ENCODE results near the gene ABHD6. TPM values are rescaled to one million over a fixed set of nuclear protein-coding genes. Genes with fewer than 3 reads are reported as not detected.
"Not testable (repeated sequence)": the region's sequence is repeated elsewhere in the genome, so short reads cannot be mapped to it uniquely, and the experiment has no call there.

The ABHD6 gene
- total RNA-seq, 6 donors from 2014 or later = 9.7 to 54.7 (median 16.9) TPM

DNA sequence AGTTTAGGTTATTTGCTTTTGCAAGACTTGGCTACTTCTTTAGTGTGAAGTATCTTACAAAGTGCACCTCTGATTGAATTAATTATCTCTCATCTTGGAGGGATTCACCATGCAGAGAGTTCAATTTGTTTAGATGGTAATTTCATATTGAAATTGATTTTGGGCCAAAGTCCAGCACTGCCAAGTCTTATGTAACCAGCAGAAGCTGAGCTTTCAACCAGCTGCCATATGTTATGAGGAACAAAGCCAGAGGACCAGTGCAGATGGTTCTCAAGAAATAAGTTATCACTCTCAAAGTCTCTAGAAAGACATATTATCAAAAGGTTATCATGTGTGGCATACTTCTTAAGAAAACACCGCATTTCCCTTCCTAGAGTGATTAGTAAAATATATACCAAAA is 29.0 kb downstream of the ABHD6 start:
- Histone ChIP-seq H3K9me3 (no peaks in the 10 kb centered on the region), H3K36me3 (peaks cover 0 to 15% (median 3%) of the 10 kb centered on the region in 4 donors), H3K4me1 (no peaks in the 10 kb centered on the region), H3K4me3 (no peak overlapping the region), H3K27ac (no peak overlapping the region), H3K27me3 (no peaks in the 10 kb centered on the region)
- DNase-seq (no peak), ATAC-seq (ENCODE audit: low FRiP score in 2 of 2) (no peak)
- no peak for TF ChIP-seq POLR2A (IDR thresholded peaks at IDR 0.05)
- no peak for TF ChIP-seq POLR2AphosphoS5 (IDR thresholded peaks at IDR 0.05)
- no peak for TF ChIP-seq EP300 (IDR thresholded peaks at IDR 0.05)
- no peak for TF ChIP-seq CTCF (IDR thresholded peaks at IDR 0.05)
- WGBS, 2 donors = 81 to 85% methylated on average over 1 of the region's 1 CpG

DNA sequence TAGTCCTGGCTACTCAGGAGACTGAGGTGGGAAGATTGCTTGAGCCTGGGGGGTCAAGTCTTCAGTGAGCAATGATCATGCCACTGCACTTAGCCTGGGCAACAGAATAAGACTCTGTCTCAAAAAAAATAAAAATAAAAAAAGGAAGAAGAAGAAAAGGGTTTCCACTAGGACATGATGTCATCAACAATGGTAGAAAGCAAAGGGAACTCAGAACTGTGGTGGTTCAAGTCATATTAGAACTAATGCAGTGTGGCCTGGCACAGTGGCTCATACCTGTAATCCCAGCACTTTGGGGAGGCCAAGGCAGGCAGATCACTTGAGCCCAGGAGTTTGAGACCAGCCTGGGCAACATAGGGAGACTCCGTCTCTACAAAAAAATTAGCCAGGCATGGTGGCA is 30.0 kb downstream of the ABHD6 start:
- peaks cover 0 to 15% (median 3%) of the 10 kb centered on the region in 4 donors for H3K36me3 ChIP-seq
- WGBS, 2 donors = 94 to 100% methylated on average over 1 of the region's 1 CpG

DNA sequence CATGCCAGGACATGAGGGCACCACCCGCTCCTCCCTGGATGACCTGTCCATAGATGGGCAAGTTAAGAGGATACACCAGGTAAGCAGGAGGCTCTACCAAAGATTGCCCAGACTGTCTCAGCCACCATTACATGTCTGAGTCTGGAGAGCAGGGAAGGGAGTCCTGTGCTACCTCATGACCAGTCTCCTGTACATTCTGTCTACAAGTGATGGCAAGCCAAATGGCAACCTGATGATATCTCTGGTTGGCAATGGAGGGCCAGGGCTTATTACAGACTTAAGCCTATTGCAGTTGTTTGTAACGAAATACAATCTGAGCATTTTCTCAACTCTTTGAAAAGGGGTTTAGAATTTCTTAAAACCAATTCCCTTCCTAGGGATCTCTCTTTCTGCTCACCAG is 31.8 kb downstream of the ABHD6 start:
- peaks cover 0 to 3% (median 1%) of the 10 kb centered on the region in 4 donors for H3K4me1 ChIP-seq
- H3K4me3 ChIP-seq = no peak overlapping the region
- peaks cover 0 to 21% (median 3%) of the 10 kb centered on the region in 4 donors for H3K36me3 ChIP-seq
- no peaks in the 10 kb centered on the region for H3K27me3 ChIP-seq
- DNase-seq = no peak
- 87 to 100% methylated on average over 2 of the region's 2 CpGs for WGBS, 2 donors
- ATAC-seq (ENCODE audit: low FRiP score in 2 of 2) = no peak
- TF ChIP-seq POLR2AphosphoS5 (IDR thresholded peaks at IDR 0.05) (no peak), POLR2A (IDR thresholded peaks at IDR 0.05) (no peak), CTCF (IDR thresholded peaks at IDR 0.05) (no peak), EP300 (IDR thresholded peaks at IDR 0.05) (no peak)
- no peak overlapping the region for H3K27ac ChIP-seq
- H3K9me3 ChIP-seq = no peaks in the 10 kb centered on the region

More for the DNA sequence above, 30.0 kb downstream of the ABHD6 start:
- H3K4me3 ChIP-seq; ATAC-seq (ENCODE audit: low FRiP score in 2 of 2); DNase-seq; H3K9me3 ChIP-seq; H3K4me1 ChIP-seq; H3K27me3 ChIP-seq; H3K27ac ChIP-seq: not testable (repeated sequence)

GRCh38 chr3:58270485-58270884 is 32.9 kb downstream of the ABHD6 start:
- ATAC-seq (ENCODE audit: low FRiP score in 2 of 2) = no peak
- peaks cover 0 to 31% (median 5%) of the 10 kb centered on the region in 4 donors for H3K36me3 ChIP-seq
- H3K4me1 ChIP-seq = peaks cover 0 to 3% (median 1%) of the 10 kb centered on the region in 4 donors
- H3K27ac ChIP-seq = no peak overlapping the region
- H3K27me3 ChIP-seq = no peaks in the 10 kb centered on the region
- no peak for DNase-seq
- H3K9me3 ChIP-seq = no peaks in the 10 kb centered on the region
- TF ChIP-seq POLR2A (IDR thresholded peaks at IDR 0.05) = no peak
- TF ChIP-seq CTCF (IDR thresholded peaks at IDR 0.05) = no peak
- TF ChIP-seq EP300 (IDR thresholded peaks at IDR 0.05) = no peak
- no peak for TF ChIP-seq POLR2AphosphoS5 (IDR thresholded peaks at IDR 0.05)
- 93 to 95% methylated on average over 2 of the region's 2 CpGs for WGBS, 2 donors
- H3K4me3 ChIP-seq = no peak overlapping the region

DNA sequence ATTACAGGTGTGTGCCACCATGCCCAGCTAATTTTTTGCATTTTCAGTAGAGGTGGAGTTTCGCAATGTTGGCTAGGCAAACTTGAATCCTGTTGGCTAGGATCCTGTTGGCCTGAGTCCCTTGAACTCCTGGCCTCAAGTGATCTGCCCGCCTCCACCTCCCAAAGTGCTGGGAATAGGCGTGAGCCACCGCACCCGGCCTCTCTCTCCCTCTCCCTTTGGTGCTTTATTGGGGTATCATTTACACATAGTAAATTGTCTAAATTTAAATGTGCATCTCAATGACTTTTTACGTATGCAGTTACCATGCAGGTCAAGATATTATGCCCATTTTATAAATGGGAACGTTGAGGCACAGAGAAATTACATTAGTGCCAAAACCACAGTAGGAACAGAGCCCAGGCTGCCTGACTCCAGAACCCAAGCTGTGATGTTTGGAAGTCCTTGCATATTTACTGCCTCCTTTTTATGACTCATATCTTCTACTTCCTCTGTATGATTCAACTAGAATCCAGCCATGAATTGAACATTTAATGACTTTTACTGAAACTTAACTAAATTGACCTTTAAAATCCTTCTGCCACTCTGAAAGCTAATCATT is 34.4 kb downstream of the ABHD6 start:
- H3K27me3 ChIP-seq = no peaks in the 10 kb centered on the region
- peaks cover 0 to 35% (median 5%) of the 10 kb centered on the region in 4 donors for H3K36me3 ChIP-seq
- H3K4me3 ChIP-seq = no peak overlapping the region
- no peak for TF ChIP-seq CTCF (IDR thresholded peaks at IDR 0.05)
- no peak for TF ChIP-seq POLR2A (IDR thresholded peaks at IDR 0.05)
- no peak for TF ChIP-seq POLR2AphosphoS5 (IDR thresholded peaks at IDR 0.05)
- TF ChIP-seq EP300 (IDR thresholded peaks at IDR 0.05) = no peak
- peaks cover 0 to 3% (median 1%) of the 10 kb centered on the region in 4 donors for H3K4me1 ChIP-seq
- no peak for DNase-seq
- WGBS, 2 donors = 80 to 84% methylated on average over 7 of the region's 7 CpGs
- ATAC-seq (ENCODE audit: low FRiP score in 2 of 2) = peak in 1 of 2 donors; percentile 75
- peak overlapping the region in 1 of 4 donors; percentile 25 for H3K27ac ChIP-seq
- H3K9me3 ChIP-seq = no peaks in the 10 kb centered on the region

Measured in upper lobe of left lung (tissue), 6 donors.